Cardiac muscle cell (in vitro differentiated cells and primary cell): ENCODE data around the gene RBM38. TPM values are rescaled to one million over a fixed set of nuclear protein-coding genes. Genes with fewer than 3 reads are reported as not detected.

Source experiments
- DNase-seq, 2 donors: peaks; one replicate each; pipeline versions ENCODE4 v3.0.0 to v3.0.0-alpha.2; 2010 to 2017; ENCODE audit warnings: low read depth in 1 of 2, low spot score in 1 of 2
- H3K27ac ChIP-seq: fragments of 200-600 bp; sonication (generic); 2 replicates; pipeline ENCODE4 v1.5.1; 2016
- H3K27me3 ChIP-seq: fragments of 200-600 bp; sonication (generic); 2 replicates; pipeline ENCODE4 v1.6.0; 2016; ENCODE audit warnings: control low read depth
- H3K36me3 ChIP-seq: fragments of 200-600 bp; sonication (generic); 2 replicates; pipeline ENCODE4 v1.5.1; 2016; ENCODE audit warnings: control low read depth
- H3K4me1 ChIP-seq: fragments of 200-600 bp; sonication (generic); 2 replicates; pipeline ENCODE4 v1.8.1; 2017; ENCODE audit warnings: low read depth, mild to moderate bottlenecking, mixed run types
- H3K4me3 ChIP-seq: fragments of 200-600 bp; sonication (generic); 2 replicates; pipeline ENCODE4 v1.5.1; 2016; ENCODE audit warnings: mild to moderate bottlenecking
- H3K9me3 ChIP-seq: fragments of 200-600 bp; sonication (generic); 2 replicates; pipeline ENCODE4 v1.5.1; 2017; ENCODE audit warnings: low read depth, mild to moderate bottlenecking, control low read depth
- CTCF ChIP-seq: IDR thresholded peaks from 2 replicates; pipeline ENCODE4 v1.5.1; 2012; ENCODE audit warnings: low read depth, mild to moderate bottlenecking, low read length
- polyA plus RNA-seq: library from polyadenylated mRNA; unstranded; fragments of >200 nt; fragmentation: Nextera tagmentation; extraction: Ambion mirVana; gene quantifications from 2 replicates; pipeline ENCODE4 v1.2.1, GENCODE V29; 2016
- total RNA-seq: library from RNA; depleted of rRNA; stranded (reverse); fragments of >200 nt; gene quantifications from 2 replicates; pipeline ENCODE4 v1.2.3, GENCODE V29; 2016

RBM38 gene
- total and polyA plus RNA-seq, 2 experiments from 2014 or later, result 404 to 625 TPM

- no peak overlapping the region for H3K4me3 ChIP-seq
- no peaks in the 10 kb centered on the region for H3K9me3 ChIP-seq
- no peak for TF ChIP-seq CTCF
- H3K4me1 ChIP-seq, result no peaks in the 10 kb centered on the region
- DNase-seq, result no peak
- H3K27me3 ChIP-seq, result no peaks in the 10 kb centered on the region
- no peak overlapping the region for H3K27ac ChIP-seq
- peaks cover 11% of the 10 kb centered on the region for H3K36me3 ChIP-seq
Observed at GRCh38 chr20:57382516-57382915, 8.7 kb upstream of the RBM38 start.

GRCh38 chr20:57383447-57384347 lies 7.5 kb upstream of the RBM38 start:
- Histone ChIP-seq H3K27me3 (no peaks in the 10 kb centered on the region), H3K4me3 (no peak overlapping the region), H3K4me1 (no peaks in the 10 kb centered on the region), H3K36me3 (peaks cover 5% of the 10 kb centered on the region), H3K9me3 (no peaks in the 10 kb centered on the region), H3K27ac (no peak overlapping the region)
- no peak for DNase-seq
- TF ChIP-seq CTCF, result no peak

GRCh38 chr20:57384486-57384885 lies 6.7 kb upstream of the RBM38 start:
- Histone ChIP-seq H3K36me3 (peaks cover 5% of the 10 kb centered on the region), H3K4me1 (peaks cover 2% of the 10 kb centered on the region), H3K27ac (no peak overlapping the region), H3K9me3 (no peaks in the 10 kb centered on the region), H3K27me3 (no peaks in the 10 kb centered on the region), H3K4me3 (no peak overlapping the region)
- TF ChIP-seq CTCF, result no peak
- no peak for DNase-seq

- TF ChIP-seq CTCF, result no peak
- peaks cover 5% of the 10 kb centered on the region for H3K36me3 ChIP-seq
Observed at GRCh38 chr20:57384953-57385761, 6.0 kb upstream of the RBM38 start.

GRCh38 chr20:57385940-57386339 lies 5.3 kb upstream of the RBM38 start:
- no peaks in the 10 kb centered on the region for H3K27me3 ChIP-seq
- TF ChIP-seq CTCF, result no peak
- no peak for DNase-seq
- H3K4me3 ChIP-seq, result no peak overlapping the region
- no peaks in the 10 kb centered on the region for H3K36me3 ChIP-seq
- H3K9me3 ChIP-seq, result no peaks in the 10 kb centered on the region
- no peak overlapping the region for H3K27ac ChIP-seq
- peaks cover 16% of the 10 kb centered on the region for H3K4me1 ChIP-seq

More at GRCh38 chr20:57384953-57385761, 6.0 kb upstream of the RBM38 start:
- Histone ChIP-seq H3K27ac (peak overlapping the region; percentile 19), H3K4me3 (no peak overlapping the region), H3K27me3 (no peaks in the 10 kb centered on the region), H3K4me1 (peaks cover 8% of the 10 kb centered on the region), H3K9me3 (no peaks in the 10 kb centered on the region)
- no peak for DNase-seq
